Stimulated activated CD8-positive, alpha-beta memory T cell treated with anti-CD3 and anti-CD28 coated beads, Interleukin-7, amount 100 ng/mL, for 24 hours (primary cell): ENCODE results near the gene FYB1.
"Not testable (repeated sequence)": the region's sequence is repeated elsewhere in the genome, so short reads cannot be mapped to it uniquely, and the experiment has no call there.

Source experiments
- DNase-seq: peaks from one replicate; pipeline ENCODE4 v3.0.0-alpha.2; 2020; ENCODE audit warnings: low read depth

Gene FYB1

DNA sequence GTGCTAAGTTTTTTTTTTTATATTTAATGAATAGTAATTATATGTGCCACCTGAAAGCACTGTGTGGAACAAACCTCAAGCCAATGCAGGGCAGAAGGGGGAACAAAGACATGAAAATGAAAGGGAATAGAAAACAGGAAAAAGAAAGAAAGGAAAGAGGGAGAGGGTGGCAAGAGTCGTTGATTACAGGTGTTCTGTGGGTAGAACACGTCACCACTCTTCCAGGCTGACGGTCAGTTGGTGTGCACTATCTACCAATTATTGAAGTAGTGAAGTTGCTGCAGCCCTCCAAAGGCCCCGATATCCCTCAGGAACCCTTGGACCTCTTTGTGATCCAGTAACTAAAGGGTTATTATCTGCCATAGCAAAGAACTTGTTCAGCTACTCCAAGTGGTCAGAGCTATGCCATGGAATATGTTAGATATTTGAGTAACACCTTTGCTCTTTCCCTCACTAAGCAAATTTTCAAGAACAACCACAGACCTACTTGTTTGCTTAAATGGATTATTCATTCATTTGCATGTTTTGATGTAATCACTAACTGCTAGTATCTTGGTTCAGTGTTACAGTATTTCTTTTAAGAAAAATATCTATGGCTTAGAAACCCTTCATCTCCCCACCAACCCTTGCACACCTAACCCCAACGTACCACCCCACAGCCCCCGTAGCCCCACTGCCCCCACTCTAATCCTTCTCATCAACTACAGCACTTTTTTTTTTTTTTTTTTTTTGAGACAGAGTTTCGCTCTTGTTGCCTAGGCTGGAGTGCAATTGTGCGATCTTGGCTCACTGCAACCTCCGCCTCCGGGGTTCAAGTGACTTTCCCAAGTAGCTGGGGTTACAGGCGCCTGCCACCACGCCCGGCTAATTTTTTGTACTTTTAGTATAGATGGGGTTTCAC, 31.3 kb downstream of the FYB1 start:
- DNase-seq: no peak

DNA sequence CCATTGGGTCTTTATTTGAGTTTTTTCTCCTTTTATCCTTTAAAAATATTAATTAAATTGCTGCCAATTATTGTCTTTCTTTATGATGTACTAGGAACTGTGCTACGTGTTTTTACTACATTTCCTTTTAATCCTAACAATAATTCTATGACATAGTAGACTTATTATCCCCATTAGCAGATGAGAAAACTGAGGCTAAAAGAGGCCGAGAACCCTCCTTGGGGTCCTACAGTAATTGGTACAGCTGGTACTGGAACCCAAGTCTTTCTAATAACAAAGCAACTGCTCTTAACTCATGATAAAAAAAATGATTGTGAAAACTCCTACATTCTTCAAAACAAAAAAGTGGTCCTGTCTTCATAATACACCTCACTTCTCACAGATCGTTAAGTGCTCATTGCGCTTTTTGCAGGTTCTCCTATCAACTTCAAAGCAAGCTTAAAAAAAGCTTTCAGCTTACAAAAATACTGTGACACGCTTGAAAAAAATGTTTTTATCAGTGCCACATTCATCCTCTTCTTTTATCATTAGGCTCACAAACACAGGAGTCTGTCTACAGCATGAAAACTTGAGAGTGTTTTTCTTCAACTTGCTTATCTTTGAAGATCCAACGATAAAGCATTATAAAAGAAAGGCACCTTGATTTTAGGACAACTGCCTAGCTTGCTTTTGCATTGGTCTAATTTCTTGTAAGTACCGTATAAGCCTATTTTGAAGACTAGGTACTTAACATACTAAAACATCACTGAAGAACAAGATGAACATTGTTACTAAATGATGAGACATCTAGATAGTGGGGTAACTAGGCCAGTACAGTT, 32.4 kb downstream of the FYB1 start:
- no peak for DNase-seq

DNA sequence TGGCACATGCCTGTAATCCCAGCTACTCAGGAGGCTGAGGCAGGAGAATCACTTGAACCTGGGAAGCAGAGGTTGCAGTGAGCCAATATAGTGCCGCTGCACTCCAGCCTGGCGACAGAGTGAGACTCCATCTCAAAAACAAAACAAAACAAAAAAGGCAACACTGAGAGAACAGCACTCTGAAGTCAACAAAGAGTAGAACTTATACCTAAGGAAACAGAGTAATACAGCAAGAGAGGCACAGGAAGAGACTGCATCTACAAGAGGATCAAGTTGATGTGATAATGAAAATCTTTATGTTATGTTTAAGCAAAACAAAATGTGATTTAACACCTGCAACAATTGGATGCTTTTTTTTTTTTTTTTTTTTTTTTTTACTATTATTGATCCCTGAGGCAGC, 33.1 kb downstream of the FYB1 start:
- no peak for DNase-seq

DNA sequence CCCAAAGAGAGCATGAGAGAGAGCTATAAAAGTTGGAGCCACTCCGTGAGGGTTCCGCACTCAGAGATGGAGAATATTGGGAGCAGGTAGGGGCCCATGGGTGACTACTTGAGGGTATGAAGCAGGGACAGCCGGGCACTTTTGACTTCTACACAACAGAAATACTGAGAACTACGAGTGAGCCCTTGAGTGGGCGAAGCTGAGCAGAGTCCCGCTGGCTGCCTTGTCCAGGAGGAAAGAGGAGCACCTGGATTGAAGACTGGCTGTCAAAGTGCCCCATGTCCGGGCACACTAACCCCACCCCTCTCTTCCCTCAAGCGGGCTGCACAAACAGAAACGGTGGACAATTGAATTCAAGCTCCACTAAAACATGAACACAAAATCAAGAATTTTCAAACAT, 33.6 kb downstream of the FYB1 start:
- no peak for DNase-seq

DNA sequence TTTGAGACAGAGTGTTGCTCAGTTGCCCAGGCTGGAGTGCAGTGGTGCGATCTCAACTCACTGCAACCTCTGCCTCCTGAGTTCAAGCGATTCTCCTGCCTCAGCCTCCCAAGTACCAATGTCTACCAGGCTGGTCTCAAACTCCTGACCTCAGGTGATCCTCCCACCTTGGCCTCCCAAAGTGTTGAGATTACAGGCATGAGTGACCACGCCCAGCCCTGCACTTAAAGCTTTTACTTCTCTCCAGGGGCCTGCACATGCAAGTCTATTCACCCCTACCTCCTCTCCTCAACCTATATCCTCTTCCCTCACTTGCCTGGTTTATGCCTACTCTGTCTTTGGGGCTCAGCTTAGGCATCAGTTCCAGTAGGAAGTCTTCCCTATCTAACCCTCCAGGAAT, 39.8 kb downstream of the FYB1 start:
- not testable (repeated sequence) for DNase-seq

DNA sequence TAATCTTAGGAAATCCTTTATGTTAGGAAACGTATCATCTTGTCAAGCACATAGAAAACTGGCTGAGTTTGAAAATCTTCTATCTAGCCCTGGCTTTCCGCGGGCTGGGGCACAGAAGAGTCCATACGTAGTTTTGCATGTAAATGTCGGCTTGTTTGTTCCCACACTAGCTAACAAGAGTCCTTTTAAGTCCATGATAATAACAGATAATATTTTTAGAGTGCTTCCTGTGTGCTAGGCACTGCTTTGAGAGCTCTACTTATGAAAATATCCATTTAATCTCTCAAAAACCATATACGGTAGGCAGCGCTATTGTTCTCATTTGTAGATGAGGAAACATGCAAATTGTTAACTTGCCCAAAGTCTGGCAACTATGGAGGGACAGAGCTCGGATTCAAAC, 40.5 kb downstream of the FYB1 start:
- no peak for DNase-seq

DNA sequence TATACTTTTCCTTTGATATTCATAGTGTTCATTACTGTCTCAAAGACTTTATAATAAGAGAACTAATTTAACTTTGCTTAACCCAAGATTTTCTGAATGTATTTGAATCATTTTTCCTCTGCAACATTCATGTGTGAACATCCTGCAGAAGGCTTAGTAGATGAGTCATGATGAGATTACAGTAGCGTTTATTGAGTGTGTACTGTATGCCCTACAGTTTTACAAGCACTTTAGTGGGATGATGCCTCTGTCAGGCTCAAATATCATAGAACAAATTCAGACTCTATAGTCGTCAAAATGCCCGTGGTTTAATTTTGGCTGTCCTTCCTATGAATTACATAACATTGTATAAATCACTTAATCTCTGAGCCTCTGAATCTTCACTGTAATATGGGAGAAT, 41.2 kb downstream of the FYB1 start:
- no peak for DNase-seq

DNA sequence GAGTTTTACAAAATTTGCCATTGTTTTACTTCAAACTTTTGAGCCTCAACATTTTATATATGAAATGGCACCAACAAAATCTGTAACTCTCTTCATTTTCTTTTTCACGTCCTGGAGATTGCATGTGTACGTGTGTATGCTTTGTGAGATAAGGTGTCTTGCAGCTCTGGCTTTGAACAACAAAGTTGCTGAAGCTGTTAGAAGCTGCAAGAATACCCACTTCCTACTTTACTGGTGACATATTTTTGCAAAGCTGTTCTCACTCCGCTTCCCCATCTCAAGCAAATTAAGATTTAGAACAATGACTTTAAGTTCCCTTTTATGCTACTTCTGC, 41.8 kb downstream of the FYB1 start:
- no peak for DNase-seq

DNA sequence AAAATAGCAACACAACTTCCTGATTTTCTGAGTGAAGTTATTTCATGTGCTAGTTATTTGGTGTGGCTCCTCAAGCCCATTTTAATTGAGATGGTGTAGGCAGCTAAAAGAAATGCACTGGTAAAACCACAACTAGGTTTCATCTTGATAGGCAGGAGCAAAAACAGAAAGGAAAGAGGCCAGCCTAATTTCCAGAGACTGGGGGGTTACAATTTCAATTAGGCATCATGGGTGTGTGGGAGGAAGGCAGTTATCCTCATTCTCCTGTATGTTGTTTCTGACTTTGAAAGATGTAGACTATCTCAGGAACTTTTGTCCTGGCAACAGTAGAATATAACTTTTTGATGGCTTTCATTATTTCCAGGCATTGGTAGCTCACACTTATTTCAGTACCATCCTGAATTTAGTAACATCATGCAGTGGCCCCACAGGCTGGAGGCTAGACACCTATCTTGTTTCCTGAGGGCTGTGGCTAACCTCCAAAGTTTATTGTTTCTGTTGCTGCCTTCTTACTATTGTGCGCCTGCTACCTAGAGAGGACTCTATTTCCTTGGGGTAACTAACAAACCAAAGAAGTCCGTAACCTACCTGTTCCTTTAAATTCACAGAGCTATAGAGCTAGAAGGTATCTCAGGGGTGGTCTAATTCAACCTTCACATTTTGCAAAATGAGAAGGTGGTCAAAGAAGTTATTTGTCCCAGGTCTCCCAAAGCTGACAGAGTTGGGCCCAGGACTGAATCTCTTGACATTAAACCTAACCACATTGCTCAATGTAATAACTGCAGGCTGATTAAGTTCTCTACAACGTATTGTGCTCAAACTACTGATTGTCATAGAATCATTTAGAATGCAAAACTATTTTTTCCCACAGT, 42.4 kb downstream of the FYB1 start:
- no peak for DNase-seq

DNA sequence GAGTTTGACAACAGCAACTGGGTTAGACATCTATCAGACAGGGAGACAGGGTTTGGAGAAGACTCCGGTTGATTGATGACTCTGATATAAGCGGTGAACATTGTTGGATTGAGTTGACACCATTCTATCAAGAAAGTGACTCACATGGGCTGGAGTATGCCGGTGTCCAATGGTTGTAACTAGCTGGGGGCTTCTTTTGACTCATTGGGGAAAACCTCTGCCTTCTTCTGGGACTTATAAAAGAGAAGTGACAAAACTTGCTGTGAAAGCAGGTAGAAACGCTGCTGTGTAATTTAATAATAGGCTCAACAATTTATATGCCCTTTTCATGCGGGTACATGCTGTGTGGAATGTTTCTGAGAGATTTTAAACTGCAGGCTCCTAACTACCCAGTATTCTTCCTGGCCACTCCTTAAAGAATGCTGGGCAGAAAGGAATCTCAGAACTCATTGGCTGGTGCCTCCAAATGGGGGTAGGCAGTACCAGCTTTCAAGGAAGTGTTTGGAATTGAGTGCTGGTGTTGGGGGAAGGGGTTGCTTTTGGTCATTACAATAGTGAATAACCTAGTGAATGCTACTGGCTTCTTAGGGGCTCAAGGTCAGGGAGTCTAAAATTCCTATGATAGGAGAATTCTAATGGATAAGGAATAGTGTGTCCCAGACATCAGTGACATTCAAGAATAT, 43.9 kb downstream of the FYB1 start:
- no peak for DNase-seq

DNA sequence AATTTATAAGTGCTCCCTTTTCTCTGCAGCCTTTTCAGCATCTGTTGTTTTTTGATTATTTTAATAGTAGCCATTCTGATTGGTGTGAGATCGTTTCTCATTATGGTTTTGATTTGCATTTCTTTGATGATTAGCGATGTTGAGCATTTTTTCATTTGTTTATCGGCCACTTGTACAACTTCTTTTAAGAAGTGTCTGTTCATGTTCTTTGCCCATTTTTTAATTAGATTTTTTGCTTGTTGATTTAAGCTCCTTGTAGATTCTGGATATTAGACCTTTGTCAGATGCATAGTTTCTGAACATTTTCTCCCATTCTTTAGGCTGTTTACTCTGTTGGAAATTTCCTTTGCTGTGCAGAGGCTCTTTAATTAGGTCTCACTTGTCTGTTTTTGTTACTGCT, 46.3 kb downstream of the FYB1 start:
- no peak for DNase-seq

DNA sequence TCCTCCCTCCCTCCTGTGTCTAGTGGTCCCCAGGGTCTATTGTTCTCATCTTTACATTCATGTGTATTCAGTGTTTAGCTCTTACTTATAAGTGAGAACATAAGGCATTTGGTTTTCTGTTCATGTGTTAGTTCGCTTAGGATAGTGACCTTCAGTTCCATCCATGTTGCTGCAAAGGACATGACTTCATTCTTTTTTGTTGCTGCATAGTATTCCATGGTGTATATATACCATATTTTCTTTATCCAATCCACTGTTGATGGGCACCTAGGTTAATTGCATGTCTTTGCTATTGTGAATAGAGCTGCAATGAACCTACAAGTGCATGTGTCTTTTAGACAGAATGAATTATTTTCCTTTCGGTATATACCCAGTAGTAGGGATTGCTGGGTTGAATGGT, 46.8 kb downstream of the FYB1 start:
- no peak for DNase-seq

DNA sequence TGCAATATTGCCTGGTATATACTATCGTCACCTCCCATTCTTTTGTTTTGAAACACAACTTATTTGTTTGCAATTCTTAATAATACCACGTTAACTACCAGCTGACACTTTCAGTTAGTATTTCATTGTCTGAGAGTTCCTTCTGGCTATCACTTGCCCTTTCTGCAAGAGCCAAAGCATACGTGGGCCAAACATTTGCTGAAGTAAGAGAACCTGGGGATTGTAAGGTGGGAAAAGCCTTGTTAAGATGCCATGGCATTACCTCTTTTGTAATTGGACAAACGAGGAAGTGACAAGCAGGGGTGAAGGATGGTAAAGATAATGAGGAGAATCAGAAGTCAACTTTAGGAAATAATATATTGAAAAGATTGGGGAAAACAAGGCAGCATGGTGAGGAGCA, 47.7 kb downstream of the FYB1 start:
- no peak for DNase-seq

DNA sequence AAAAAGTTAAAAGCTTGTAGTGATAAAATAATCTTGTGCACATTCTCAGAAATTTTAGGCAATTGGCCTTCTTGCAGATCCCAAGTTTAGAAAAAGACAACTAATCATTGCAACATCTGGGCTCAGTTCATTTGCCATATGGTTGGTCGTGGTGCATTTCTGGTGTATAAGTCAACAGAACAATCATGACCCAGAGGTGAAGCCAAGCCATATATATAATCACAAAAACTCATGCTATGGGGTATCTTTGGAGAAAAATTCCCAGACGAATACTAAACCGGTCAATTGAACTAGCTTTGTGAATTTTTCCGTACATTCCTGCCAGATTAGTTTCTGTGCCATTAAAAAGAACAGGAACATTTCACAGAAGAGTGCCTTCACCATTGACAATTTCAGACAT, 50.3 kb downstream of the FYB1 start:
- no peak for DNase-seq

DNA sequence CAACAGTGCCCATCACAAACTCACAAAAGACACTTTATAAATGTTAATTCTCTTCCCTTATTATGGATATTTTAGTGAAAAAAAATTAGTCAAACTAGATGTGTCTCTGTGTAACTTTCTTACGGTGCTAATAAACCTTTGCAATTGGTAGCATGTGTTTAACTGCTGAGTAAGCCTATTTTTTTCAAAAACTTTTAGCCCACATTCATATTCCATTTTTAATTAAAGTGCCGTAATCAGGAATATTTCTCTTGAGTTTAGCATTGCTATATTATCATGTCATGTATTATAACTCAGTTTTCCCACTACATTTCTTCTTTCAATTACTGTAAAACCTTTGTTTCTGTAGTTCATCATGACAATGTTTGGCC, 51.4 kb downstream of the FYB1 start:
- no peak for DNase-seq

DNA sequence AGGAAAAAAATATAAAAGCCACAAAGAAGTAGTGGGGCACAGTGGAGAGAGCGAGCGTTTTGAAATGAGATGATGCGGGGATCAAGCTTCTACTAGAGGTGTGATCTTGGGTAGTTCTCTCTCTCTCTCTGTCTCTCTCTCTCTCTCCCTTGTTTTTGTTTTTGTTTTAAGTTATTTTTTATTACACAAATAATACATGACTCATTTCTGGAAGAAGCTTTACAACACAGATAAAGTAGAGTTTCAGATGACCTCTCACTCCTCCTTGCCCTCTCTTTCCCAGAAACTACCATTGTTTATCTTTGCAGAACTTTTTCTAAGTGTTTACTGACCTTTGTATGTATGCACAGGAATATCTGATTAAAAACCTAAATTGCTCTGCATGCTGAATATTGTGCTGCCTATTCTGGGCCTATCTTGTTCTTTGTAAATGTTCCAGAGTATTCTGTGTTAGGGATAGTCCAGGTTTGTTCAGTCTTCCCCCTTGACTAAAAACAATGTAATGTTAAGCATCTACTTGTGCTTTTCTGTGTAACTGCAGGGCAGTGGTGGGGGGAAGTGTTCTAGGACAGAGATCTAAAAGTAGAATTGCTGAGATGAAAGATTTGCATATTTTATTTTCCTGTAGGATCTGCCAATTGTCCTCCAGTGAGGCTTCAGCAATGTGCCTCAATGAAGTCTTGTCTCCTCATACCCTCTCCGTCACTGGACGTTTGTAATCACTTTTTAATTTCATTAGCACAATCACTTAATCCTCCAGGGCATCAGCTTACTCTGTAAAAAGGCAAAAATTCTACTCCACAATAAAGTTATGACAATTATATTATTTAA, 52.0 kb downstream of the FYB1 start:
- DNase-seq: no peak

DNA sequence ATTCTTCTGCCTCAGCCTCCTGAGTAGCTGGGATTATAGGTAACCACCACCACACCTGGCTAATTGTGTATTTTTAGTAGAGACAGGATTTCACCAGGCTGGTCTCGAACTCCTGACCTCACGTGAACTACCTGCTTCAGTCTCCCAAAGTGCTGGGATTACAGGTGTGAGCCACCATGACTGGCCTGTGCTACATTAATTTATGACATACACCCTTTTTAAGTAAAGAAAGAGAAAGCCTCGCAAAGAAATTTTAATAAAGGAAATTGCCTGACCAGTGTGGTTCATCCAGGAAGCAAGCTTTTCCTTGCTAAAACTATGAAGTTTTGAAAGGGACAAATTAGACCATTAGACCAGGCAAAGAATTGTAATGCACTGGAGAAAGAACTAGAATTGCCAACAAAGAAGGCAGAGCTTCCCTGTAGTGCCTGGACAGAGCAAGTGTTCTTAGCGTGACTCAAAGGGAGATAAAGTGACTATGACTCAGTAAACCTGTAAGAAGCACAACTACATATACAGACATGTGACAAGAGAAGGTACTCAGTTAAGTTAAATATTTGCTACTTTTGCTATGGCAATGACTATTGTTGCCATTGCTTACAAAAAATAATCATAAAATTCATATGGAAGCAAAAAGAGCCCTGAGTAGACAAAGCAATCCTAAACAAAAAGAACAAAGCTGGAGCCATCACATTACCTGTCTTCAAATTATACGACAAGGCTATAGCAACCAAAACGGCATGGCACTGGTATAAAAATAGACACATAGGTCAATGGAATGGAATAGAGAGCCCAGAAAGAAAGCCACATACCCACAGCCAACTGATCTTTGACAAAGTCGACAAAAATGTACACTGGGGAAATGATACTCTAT, 54.6 kb downstream of the FYB1 start:
- no peak for DNase-seq

DNA sequence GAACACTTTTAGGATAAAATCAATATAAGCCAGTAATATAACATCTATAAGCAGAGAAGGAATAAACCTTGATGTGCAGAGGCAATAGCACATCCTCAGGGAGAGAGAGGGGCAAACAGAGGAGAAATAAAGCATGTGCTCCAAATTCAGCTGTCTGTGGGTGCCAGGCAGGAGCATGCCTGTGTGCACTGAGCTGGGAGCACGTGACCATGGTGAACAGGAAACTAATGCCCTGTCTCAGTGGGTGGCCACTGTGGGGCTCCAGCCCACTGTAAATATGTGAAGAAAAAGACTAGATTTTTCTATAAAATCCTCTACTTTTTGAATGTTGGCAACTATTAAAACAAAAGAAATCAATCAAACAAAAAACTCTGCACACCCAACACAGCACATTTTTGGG, 55.3 kb downstream of the FYB1 start:
- DNase-seq: no peak

DNA sequence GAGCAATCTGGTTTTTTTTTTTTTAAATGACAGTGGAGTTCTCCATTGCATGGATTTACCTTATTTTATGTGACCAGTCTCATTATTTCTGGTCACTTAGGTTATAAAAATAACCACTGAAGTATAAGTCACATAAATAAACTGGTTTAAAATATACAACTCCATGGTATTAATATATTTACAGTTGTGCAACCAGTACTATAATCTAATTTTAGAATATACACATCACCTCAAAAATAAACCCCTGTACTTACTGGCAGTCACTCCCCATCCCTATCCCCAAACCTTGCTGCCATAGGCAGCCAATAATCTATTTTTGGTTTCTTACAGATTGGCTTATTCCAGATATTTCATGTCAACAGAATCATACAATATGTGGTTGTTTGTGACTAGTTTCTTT, 57.8 kb downstream of the FYB1 start:
- DNase-seq: no peak

DNA sequence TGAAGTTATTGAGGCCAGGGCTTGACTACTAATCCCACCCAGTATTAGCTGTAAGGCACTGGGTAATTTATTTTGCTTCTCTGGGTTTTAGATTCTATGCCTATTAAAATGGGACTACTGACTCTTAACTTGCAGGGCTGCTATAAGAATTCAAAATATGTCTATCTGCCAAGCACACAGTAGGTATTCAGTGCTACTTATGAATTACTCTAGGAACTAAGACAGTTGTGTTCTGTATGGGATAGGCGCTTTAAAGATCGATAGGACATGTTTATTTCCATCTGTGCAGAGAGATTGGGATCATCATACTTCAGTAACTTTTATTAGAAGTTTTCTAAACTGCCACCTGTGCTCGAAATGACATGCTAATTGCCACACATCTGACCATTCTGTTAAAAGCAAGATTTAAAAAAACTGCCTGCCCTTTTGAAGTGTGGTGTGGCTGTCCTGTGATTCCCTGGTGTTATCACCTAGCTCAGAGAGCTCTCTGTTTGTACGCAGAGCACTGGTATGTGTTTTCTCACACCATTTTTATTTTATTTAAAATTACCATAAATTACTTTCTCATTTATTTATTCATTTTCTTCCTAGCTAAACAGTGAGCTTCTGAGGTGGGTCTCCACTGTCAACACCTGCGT, 58.7 kb downstream of the FYB1 start:
- no peak for DNase-seq
